ENCODE results near the gene DHRS7B. TPM values are rescaled to one million over a fixed set of nuclear protein-coding genes. Genes with fewer than 3 reads are reported as not detected.
"Not testable (repeated sequence)": the region's sequence is repeated elsewhere in the genome, so short reads cannot be mapped to it uniquely, and the experiment has no call there.

The DHRS7B gene
- total RNA-seq, 4 donors from 2014 or later, result 24.3 to 35.1 (median 33.7) TPM

DNA sequence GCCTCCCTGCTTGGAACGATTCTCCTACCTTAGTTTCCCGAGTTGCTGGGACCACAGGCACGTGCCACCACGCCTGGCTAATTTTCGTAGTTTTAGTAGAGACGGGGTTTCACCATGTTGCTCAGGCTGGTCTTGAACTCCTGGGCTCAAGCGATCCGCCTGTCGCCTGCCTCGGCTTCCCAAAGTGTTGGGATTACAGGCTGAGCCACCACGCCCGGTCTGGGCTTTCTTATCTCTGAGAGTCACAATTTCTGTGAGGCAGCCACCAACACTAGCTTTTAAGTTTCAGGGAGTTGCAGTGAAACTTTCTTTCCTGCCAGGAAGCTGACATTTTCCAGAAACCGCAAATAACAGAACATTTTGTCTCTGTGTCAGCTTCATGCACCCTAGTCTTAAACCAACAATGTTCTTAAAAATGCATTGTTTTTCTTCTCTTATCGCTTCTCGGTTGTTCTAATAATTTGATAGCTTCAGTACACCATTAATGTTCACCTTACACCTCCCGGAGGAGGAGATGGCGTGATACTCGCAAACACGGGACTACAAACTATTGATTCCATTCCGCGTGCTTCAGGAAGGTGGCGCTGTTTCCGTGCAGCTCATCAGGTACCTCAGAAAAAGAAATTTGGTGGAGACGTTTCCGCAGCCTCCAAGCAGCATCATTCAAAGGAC lies 7.4 kb upstream of the DHRS7B start:
- Histone ChIP-seq H3K4me1 (peaks cover 0 to 12% (median 0%) of the 10 kb centered on the region in 4 donors), H3K27ac (peak overlapping the region; percentile 6 to 63 (median 46)), H3K27me3 (peaks cover 0 to 3% of the 10 kb centered on the region in 2 donors), H3K4me3 (no peak overlapping the region), H3K9me3 (no peaks in the 10 kb centered on the region), H3K36me3 (no peaks in the 10 kb centered on the region)
- DNase-seq (ENCODE audit: low spot score in 2 of 2), result peak; percentile 40 to 70
- TF ChIP-seq, protein P1, sequence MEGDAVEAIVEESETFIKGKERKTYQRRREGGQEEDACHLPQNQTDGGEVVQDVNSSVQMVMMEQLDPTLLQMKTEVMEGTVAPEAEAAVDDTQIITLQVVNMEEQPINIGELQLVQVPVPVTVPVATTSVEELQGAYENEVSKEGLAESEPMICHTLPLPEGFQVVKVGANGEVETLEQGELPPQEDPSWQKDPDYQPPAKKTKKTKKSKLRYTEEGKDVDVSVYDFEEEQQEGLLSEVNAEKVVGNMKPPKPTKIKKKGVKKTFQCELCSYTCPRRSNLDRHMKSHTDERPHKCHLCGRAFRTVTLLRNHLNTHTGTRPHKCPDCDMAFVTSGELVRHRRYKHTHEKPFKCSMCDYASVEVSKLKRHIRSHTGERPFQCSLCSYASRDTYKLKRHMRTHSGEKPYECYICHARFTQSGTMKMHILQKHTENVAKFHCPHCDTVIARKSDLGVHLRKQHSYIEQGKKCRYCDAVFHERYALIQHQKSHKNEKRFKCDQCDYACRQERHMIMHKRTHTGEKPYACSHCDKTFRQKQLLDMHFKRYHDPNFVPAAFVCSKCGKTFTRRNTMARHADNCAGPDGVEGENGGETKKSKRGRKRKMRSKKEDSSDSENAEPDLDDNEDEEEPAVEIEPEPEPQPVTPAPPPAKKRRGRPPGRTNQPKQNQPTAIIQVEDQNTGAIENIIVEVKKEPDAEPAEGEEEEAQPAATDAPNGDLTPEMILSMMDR (IDR thresholded peaks at IDR 0.05), result peak; percentile 78 to 85 (median 80)
- no peak for TF ChIP-seq POLR2A (IDR thresholded peaks at IDR 0.05)
- TF ChIP-seq EP300 (IDR thresholded peaks at IDR 0.05), result peak in 1 of 2 donors; percentile 36
- WGBS, 2 donors, result 36 to 39% methylated on average over 25 of the region's 25 CpGs

DNA sequence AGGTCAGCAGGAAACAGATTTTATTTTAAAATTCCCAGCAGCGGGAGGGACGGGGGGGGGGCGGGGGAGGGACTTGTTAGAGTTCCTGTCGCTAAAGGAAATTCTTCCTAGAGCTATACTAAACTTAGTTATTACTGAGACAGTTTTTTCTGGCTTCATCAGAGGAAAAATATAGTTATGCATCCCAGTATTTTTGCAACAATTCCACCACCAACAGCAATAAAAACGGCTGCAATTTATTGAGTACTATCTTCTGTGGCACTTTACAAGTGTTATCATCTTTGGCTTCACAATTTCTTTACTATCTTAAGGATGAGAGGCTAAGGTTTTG lies 6.9 kb upstream of the DHRS7B start:
- no peak for DNase-seq (ENCODE audit: low spot score in 2 of 2)
- H3K36me3 ChIP-seq, result no peaks in the 10 kb centered on the region
- peaks cover 0 to 12% (median 0%) of the 10 kb centered on the region in 4 donors for H3K4me1 ChIP-seq
- TF ChIP-seq, protein P1 (IDR thresholded peaks at IDR 0.05), result no peak
- TF ChIP-seq POLR2A (IDR thresholded peaks at IDR 0.05), result no peak
- no peak for TF ChIP-seq EP300 (IDR thresholded peaks at IDR 0.05)
- H3K27ac ChIP-seq, result peak overlapping the region in 1 of 4 donors; percentile 12
- no peaks in the 10 kb centered on the region for H3K9me3 ChIP-seq
- whole genome bisulfite sequencing, 2 donors, result 0 to 1% methylated on average over 5 of the region's 5 CpGs
- no peak overlapping the region for H3K4me3 ChIP-seq
- H3K27me3 ChIP-seq, result peaks cover 0 to 3% of the 10 kb centered on the region in 2 donors

DNA sequence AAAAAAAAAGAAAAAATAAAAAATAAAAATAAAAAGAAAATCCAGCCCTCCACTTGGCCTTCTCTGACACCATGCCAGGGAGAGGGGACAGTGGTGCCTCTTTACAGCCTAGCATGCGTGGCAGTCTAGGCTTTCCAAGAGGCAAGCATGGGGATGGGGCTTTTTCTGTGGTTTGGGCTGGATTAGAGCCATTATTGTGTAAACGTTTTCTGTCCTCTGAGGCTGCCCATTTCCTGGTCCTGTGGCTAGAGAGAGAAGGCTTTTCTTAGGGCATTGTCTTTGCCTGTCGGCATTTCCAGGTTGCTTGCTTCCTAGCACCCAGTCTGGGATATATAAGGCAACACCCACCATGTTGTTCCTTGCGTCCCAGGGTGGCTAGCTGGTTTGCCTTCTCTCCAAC lies 2.7 kb upstream of the DHRS7B start:
- no peak overlapping the region for H3K27ac ChIP-seq
- no peak for DNase-seq (ENCODE audit: low spot score in 2 of 2)
- TF ChIP-seq EP300 (IDR thresholded peaks at IDR 0.05) (no peak), POLR2A (IDR thresholded peaks at IDR 0.05) (no peak)
- TF ChIP-seq, protein P1 (IDR thresholded peaks at IDR 0.05), result no peak
- WGBS, 2 donors, result 39 to 49% methylated on average over 4 of the region's 4 CpGs
- H3K4me3 ChIP-seq, result no peak overlapping the region
- peaks cover 4 to 37% (median 7%) of the 10 kb centered on the region in 4 donors for H3K4me1 ChIP-seq
- H3K27me3 ChIP-seq, result peaks cover 0 to 2% of the 10 kb centered on the region in 2 donors
- no peaks in the 10 kb centered on the region for H3K36me3 ChIP-seq
- no peaks in the 10 kb centered on the region for H3K9me3 ChIP-seq

DNA sequence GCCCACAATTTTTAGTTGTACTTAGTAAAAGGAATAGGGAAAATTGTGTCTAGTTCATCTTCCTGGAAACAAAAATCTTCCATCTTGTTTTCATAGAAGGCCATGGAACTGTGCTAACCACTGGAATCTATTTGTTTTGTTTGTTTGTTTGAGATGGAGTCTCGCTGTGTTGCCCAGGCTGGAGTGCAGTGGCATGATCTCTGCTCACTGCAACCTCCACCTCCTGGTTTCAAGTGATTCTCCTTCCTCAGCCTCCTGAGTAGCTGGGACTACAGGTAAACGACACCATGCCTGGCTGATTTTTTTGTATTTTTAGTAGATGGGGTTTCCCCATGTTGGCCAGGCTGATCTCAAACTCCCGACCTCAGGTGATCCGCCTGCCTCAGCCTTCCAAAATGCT lies 2.2 kb upstream of the DHRS7B start:
- not testable (repeated sequence) for DNase-seq (ENCODE audit: low spot score in 2 of 2); H3K27ac ChIP-seq; H3K9me3 ChIP-seq; H3K27me3 ChIP-seq; H3K4me3 ChIP-seq; H3K36me3 ChIP-seq
- H3K4me1 ChIP-seq, result peaks cover 4 to 36% (median 7%) of the 10 kb centered on the region in 4 donors
- 90 to 92% methylated on average over 4 of the region's 4 CpGs for WGBS, 2 donors

DNA sequence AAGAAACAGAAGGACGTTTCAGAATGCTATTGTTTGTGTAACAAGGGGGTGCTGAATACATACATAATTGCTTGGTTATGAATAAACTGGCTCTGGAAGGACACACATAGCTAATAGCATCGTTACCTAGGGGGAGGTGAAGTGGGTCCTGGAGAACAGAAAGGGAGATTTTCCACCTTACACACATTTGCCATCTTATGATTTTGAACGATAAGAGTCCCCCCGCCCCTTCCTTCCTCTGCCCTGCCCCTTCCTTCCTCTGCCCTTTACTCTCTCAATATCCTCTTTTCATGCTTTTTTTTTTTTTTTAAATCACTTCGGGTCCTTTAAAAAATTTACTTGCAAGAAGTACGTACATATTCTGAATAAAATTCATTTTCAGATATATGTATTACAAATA lies 902 bp upstream of the DHRS7B start:
- Histone ChIP-seq H3K36me3 (no peaks in the 10 kb centered on the region), H3K4me1 (peaks cover 4 to 29% (median 7%) of the 10 kb centered on the region in 4 donors), H3K27ac (no peak overlapping the region), H3K4me3 (peak overlapping the region in 3 of 4 donors; percentile 54 to 89 (median 82)), H3K27me3 (no peaks in the 10 kb centered on the region), H3K9me3 (no peaks in the 10 kb centered on the region)
- TF ChIP-seq, protein P1 (IDR thresholded peaks at IDR 0.05), result no peak
- TF ChIP-seq EP300 (IDR thresholded peaks at IDR 0.05) (no peak), POLR2A (IDR thresholded peaks at IDR 0.05) (no peak)
- WGBS, 2 donors, result 53 to 55% methylated on average over 6 of the region's 6 CpGs
- peak in 1 of 2 donors; percentile 12 for DNase-seq (ENCODE audit: low spot score in 2 of 2)

All from tibial nerve (tissue), 4 donors.